ENCODE results near the gene TUBGCP5. TPM values are rescaled to one million over a fixed set of nuclear protein-coding genes. Genes with fewer than 3 reads are reported as not detected.

The TUBGCP5 gene
- total RNA-seq, 1 donor from 2014 or later, result 17.1 TPM

DNA sequence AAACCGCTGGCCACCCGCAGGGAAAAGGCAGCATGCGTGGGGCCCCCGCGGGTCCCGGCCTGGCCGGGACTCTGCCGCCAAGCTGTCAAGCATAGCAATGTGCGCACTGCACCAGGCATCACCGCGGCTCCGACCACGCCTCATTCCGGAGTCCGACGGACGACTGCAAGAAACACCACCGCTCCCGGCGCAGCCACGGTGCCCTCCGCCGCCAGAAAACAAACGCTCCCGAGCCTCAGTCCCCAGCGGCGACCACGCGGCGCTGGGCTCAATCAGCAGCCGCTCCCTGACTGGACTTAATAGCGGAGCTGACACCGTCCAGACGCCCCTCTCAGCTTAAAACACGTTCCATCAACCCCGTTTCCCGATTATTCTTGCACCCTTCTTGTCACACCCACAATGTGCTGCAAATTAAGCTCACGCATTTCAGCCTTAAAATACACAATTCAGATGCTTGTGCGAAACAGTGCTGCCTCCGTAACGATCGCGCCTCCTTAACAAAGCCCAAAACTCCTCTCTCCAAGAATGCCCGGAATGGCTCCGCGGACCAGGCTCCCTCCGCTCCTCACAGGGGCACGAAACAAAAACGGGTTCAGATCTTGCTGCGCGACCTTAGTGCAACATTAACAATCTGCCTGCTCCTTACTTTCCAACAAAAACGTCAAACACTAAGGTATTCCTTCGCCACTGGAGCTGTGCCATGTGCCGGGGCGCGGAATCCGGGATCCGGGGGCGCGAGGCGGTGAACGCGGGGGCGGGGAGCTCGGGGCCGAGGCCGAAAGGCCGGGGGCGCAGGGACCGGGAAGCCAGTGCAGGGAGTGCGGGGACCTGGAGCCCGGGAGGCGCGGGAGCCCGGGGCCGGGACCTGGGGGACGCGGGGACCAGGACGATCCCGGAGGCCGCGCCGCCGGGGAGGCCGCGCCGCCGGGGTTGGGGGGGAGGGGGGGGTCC lies 59.9 kb downstream of the TUBGCP5 start:
- H3K27ac ChIP-seq, result peak overlapping the region; percentile 79 to 87
- TF ChIP-seq CTCF (IDR thresholded peaks at IDR 0.05), result no peak
- no peaks in the 10 kb centered on the region for H3K36me3 ChIP-seq
- intact Hi-C loops (cut with DNase I), result loop anchor here (1.0 to 5.0 kb wide), 5 partner anchors 17 to 141 kb away; partner anchors contain the start of genes NIPA2 and TUBGCP5
- no peaks in the 10 kb centered on the region for H3K4me1 ChIP-seq
- peak overlapping the region; percentile 89 to 93 for H3K4me3 ChIP-seq
- no peaks in the 10 kb centered on the region for H3K9me3 ChIP-seq
- peak in 1 of 2 donors; percentile 79 for DNase-seq (ENCODE audit: low spot score in 2 of 2)
- no peaks in the 10 kb centered on the region for H3K27me3 ChIP-seq

DNA sequence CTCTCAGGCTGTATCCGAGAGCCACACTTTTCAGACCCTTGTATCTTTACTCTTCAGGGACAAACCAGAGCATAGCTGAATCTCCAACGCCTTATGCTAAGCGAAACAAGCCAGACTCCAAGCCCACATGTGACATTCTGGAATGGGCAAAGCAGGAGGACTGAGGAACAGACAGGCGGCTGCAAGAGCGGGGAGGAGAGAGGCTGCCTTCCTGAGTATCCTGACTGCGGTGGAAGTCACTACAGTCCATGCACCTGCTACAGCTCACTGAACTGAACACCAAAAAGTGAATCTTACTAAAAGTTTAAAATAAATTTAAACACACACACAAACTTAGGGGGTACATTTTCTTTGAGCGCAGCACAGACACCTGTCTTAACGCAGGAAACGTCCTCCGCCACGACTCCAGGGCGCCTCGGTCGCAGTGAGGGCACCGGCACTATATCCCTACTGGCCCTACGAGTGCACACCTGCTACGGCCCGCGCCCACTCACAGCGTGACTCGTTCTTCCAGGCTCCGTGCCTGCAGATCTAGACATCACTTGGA lies 60.6 kb downstream of the TUBGCP5 start:
- Histone ChIP-seq H3K4me1 (no peaks in the 10 kb centered on the region), H3K27me3 (no peaks in the 10 kb centered on the region), H3K9me3 (no peaks in the 10 kb centered on the region), H3K27ac (peak overlapping the region; percentile 79 to 87), H3K4me3 (peak overlapping the region; percentile 89 to 93), H3K36me3 (no peaks in the 10 kb centered on the region)
- intact Hi-C loops (cut with DNase I), result no loop called here
- DNase-seq (ENCODE audit: low spot score in 2 of 2), result peak in 1 of 2 donors; percentile 31
- no peak for TF ChIP-seq CTCF (IDR thresholded peaks at IDR 0.05)

DNA sequence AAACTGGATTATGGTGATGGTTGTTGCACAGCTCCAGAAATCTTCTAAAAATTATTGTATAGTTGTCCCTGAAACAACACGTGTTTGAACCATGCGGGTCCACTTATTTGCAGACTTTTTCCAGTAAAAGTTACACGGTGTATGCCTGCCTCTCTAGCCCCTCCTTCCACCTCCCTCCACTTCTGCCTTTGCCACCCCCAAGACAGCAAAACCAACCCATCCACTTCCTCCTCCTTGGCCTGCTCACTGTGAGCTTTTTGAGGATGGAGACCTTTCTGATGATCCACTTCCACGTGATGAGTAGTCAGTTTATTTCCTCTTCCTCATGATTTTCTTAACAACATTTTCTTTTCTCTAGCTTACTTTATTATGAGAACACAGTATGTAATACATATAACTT lies 64.6 kb downstream of the TUBGCP5 start:
- H3K9me3 ChIP-seq, result no peaks in the 10 kb centered on the region
- TF ChIP-seq CTCF (IDR thresholded peaks at IDR 0.05), result no peak
- H3K4me3 ChIP-seq, result no peak overlapping the region
- H3K27ac ChIP-seq, result no peak overlapping the region
- no peaks in the 10 kb centered on the region for H3K36me3 ChIP-seq
- DNase-seq (ENCODE audit: low spot score in 2 of 2), result no peak
- no peaks in the 10 kb centered on the region for H3K4me1 ChIP-seq
- intact Hi-C loops (cut with DNase I), result no loop called here
- no peaks in the 10 kb centered on the region for H3K27me3 ChIP-seq

GRCh38 chr15:22973987-22974386 lies 65.4 kb downstream of the TUBGCP5 start:
- H3K27ac ChIP-seq, result no peak overlapping the region
- no peaks in the 10 kb centered on the region for H3K27me3 ChIP-seq
- no peak for TF ChIP-seq CTCF (IDR thresholded peaks at IDR 0.05)
- DNase-seq (ENCODE audit: low spot score in 2 of 2), result no peak
- H3K4me3 ChIP-seq, result no peak overlapping the region
- H3K4me1 ChIP-seq, result peaks cover under 1 to 3% of the 10 kb centered on the region in 2 donors
- intact Hi-C loops (cut with DNase I), result no loop called here
- no peaks in the 10 kb centered on the region for H3K36me3 ChIP-seq
- H3K9me3 ChIP-seq, result no peaks in the 10 kb centered on the region

GRCh38 chr15:22973286-22973685 lies 66.1 kb downstream of the TUBGCP5 start:
- Histone ChIP-seq H3K4me3 (no peak overlapping the region), H3K9me3 (no peaks in the 10 kb centered on the region), H3K27me3 (no peaks in the 10 kb centered on the region), H3K36me3 (no peaks in the 10 kb centered on the region), H3K4me1 (peaks cover 6 to 8% of the 10 kb centered on the region in 2 donors), H3K27ac (no peak overlapping the region)
- intact Hi-C loops (cut with DNase I), result no loop called here
- no peak for DNase-seq (ENCODE audit: low spot score in 2 of 2)
- no peak for TF ChIP-seq CTCF (IDR thresholded peaks at IDR 0.05)
